Erythroblast (primary cell): ENCODE results near the gene MEAF6.
"Not testable (repeated sequence)": the region's sequence is repeated elsewhere in the genome, so short reads cannot be mapped to it uniquely, and the experiment has no call there.

Experiments
- GATA1 ChIP-seq: IDR thresholded peaks from 2 replicates; pipeline ENCODE4 v1.6.1; 2011; ENCODE audit warnings: low read depth, mild to moderate bottlenecking, control low read depth, low read length, moderate library complexity
- POLR2A ChIP-seq: IDR thresholded peaks from 2 replicates; pipeline ENCODE4 v1.6.1; 2011; ENCODE audit warnings: mild to moderate bottlenecking, low read length

- TF ChIP-seq POLR2A, GATA1: not testable (repeated sequence)
Measured at GRCh38 chr1:37559957-37560379, 45.4 kb upstream of the MEAF6 start.
